ELR (cell line): ENCODE results near the gene POLR2H.

Source experiments
- DNase-seq: peaks from one replicate; pipeline ENCODE4 v3.0.0-alpha.2; 2015; ENCODE audit warnings: low read depth

Gene POLR2H

DNA sequence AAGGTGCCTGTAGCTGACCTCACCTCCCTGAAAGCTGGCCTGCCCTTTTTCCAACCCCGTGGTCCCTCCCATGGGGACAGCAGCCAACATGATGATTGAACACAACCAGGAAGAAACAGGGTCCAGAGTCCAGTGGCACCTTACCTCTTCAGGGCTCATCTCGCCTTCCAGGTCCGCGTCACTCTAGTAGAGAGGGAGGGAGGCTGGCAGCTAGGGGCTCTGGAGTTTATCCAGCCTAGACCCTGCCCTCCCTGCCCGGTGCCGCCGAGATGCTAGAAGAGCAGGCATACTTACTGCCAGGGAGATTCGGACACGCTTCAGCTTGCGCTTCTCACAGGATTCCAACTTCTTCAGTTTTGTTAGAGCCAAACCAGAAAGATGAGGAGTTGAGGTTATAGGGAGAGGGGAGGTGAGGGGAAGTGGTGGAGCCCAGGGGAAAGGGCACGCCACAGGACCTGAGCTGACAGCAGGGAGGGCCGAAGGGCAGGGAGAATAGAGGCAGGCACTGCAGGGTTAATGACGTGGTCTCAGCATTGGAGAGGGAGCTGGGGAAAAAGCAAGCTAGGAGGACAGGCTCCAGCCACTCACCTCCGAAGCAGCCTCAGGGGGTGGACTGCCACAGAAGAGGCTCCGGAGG is 9.2 kb upstream of the POLR2H start:
- no peak for DNase-seq

DNA sequence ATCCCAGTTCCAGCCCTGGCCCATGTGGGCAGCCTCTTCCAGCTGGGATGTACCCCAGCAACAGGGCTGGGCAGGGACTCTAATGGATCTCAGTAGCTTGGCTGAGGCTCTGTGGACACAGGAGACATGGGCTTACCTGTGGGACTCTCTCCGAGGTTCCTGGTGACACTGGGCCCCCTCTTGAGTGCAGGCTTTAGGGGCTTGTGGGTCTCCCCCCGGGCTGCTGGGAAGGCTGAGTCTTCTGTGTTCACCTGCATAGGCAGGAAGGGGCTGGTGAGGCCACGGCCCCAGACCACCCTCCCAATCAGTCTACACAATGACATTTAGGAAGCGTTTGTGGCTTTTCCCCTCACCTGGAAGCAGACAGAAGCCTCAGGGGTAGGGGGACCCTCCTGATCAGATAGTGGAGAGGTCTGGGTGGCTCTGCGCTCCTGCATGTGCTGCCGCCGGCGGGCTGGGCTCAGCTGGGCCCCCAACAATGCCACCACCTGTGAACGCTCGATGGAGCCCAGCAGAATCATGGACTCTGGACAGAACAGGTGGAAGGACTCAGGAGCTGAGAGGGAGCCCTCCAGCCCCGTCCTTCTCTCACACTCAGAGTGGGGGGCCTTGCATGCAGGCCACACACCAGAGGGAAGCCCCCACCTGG is 8.5 kb upstream of the POLR2H start:
- DNase-seq: no peak

DNA sequence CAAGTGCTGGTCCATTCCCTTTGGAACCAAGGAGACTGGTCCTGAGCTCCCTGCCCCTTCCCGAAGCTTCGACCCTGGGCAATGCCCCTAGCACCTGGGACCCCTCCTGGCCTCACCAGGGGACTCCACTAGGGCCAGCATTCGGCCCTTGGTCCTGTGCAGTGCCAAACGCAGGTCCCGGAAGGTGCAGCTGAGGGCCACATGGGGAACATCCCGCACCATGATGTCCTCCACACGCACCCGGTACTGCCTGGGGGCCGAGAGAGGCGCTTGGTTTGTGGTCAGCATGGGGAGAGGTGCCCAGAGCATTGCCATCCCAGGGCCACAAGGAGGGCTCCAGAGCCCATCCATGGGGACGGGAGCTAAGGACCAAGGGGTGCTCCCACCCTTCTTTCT is 8.0 kb upstream of the POLR2H start:
- DNase-seq: no peak

DNA sequence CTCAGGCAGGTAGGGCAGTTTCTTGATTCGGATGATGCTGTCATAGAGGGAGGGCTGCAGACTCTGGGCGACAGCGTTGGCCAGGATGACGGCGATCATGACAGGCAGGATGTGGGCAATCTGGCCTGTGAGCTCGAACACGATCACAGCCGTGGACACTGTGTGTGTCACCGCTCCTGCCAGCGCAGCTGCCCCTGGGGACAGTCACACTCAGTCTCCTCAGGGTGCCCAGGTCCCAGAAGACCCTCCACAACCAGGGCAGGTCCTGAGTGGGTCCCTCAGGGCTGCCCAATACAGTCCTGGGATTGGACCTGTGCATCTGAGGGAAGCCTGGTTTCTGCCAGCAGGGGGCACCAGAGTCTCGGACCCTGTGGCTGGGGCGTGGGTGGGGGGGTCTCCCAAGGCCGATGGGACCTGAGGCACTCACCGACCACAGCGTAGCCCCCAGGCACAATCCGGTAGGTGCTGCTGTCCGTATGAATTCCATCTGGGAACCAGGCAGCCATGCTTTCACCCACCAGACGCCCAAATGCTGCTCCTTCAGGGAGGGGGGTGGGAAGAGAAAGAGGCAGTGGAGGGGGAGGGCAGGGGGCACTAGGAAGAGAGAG is 7.3 kb upstream of the POLR2H start:
- peak; percentile 51 for DNase-seq

DNA sequence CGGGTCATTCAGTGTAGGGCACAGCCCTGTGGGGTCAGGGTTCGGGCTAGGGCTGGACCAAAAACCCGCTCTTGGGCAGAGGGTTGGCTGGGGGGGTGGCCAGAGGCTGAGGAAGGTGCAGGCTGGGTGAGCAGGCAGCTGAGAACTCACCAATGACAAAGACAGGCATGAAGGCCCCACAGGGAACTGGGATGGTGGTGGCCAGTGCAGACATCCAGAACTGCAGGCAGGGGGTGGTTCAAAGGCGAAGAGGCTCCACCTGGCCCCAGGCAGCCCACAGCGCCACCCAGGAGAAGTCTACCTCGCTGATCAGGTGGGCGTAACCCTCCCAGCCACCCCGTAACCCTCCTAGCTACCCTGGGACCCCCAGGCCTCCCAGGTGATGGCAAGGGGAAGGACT is 6.8 kb upstream of the POLR2H start:
- DNase-seq: no peak

DNA sequence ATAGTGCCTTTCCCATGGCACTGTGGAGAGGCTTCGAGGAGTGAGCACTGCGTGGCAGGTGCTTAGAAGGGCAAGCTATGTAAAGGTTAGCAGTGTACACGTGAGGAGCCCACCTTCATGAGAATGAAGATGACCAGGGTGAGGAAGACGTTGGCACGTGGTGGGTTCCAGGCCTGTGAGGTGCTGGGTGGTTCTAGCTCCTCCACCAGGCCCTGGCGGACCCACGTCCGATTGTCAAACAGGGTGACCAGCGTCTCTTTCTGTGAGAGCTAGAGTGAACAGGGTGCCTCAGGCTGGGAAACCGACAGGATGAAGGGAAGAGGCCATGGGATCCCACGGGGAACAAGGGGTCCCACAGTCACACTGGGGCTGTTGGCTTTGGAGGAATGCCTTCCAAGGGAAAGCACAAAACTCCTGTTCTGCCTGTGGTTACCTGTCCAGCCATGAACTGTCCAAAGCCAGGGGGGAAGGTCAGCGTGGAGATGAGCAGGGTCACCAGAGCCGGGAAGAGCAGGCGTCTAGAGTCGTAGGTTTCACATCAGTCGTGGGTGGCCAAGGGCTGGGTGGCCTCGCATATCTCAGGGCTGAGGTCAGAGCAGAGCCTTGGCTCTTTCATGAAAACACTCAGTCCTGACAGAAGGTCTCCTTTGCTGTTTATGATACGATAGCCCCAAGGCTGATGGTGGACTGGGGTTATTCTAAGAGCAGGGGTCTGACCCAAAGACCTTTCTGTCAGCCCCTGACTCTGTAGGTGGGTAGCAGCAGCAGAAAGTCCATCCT is 6.1 kb upstream of the POLR2H start:
- peak; percentile 23 for DNase-seq

DNA sequence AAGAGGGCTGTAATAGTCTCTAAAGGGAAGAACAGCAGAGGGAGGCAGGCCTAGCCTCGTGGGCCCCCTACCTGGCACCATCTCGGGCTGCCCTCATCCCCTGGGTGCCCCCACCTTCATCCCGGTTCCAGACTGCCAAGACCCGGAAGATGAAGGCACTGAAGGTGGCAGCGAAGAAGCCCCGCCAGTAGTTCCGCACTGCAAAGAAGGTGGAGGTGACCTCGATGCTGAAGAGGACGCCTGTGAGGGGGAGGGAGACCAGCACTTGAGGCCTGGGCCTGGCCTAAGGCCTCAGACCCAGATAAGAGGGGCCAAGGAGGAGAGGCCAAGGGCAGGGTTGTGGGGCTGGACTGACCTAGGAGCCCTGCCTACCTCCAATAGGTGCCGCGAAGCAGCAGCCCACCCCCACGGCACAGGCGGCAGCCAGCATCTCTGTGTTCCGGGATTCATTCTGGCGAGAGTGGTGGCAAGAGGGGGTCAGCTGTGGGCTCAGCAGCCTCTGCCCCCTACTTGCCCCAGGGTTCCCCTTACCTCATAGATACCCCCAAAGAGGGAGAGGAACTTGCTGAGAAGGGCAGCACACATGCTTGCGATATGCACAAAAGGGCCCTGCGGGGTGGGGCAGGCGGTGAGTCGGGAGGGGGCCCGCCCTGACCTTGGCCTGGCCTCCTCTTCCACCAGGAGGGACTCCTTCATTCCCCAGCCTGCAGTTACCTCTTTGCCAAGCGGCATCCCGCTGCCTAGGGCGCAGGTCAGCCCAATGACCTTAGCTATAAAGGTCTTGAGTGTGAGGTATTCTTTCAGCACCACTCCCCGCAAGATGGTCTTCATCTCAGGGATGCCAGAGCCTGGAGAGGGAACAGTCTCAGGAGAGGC is 4.0 kb upstream of the POLR2H start:
- no peak for DNase-seq

DNA sequence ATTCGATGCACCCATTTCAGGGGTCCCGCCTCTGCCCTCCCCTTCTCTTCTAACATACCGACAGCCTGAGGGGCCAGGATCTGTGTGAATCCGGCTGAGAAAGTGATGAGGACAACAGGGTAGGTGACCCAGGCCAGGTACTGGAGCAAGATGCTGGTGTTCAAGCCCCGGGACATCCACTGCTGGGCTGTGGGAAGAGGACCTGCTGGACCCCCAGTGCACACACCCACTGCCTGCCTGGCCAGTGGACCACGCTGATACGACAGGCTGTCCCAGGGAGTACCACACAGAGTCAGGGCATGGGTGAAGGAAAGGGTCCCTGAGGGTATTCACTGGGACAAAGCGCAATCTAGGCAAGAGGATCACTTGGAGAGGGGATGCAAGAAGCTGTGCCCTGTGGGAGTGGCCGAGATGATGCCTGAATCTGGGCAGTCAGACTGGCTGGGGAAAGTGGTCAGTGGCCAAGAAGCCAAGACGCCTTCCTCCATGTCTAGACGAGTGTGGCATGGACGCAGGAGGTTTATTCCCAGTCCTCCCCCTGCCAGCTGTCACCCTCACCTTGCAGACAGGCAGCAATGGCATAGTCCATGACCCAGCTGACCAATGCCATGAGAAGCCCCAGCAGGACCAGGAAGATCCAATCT is 3.3 kb upstream of the POLR2H start:
- DNase-seq: no peak

DNA sequence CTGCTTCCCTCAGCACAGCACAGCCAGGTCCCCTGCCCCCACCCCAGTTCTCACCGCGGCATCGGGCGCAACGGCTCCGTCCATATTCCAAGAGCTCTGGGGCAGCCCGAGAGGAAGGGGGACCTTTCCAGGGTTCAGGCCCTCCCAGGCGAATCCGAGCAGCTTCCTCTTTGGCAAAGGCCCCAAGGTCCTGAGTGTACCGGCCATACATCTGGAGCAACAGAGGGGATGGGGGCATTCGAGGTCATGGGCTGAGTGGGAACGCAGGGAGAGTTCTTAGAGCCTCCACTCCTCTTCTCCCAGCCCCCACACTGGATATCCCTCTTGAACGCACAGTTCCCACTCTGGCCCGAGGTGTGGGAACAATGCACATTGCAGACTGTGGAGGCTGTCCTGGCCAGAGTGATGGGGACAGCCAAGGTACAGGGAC is 2.6 kb upstream of the POLR2H start:
- no peak for DNase-seq

DNA sequence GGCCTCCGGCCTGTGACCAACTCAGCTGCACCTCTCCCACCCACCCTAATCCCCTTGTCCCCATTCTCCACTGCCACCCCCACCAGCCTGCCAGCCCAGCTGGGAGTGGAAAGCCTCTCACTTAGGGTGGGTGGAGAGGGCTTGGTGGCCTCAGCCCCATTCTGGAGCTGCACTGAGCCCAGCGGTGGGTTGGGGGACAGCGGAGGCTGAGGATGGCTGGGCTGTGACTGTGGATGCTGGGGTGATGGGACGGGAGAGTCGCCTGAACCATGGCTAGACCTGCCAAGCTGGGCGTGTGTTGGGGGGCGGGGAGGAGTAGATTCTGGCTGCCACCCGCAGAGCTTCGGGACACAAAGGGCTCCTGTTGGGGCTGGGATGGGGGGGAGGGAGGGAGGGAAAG is 1.9 kb upstream of the POLR2H start:
- DNase-seq: no peak

DNA sequence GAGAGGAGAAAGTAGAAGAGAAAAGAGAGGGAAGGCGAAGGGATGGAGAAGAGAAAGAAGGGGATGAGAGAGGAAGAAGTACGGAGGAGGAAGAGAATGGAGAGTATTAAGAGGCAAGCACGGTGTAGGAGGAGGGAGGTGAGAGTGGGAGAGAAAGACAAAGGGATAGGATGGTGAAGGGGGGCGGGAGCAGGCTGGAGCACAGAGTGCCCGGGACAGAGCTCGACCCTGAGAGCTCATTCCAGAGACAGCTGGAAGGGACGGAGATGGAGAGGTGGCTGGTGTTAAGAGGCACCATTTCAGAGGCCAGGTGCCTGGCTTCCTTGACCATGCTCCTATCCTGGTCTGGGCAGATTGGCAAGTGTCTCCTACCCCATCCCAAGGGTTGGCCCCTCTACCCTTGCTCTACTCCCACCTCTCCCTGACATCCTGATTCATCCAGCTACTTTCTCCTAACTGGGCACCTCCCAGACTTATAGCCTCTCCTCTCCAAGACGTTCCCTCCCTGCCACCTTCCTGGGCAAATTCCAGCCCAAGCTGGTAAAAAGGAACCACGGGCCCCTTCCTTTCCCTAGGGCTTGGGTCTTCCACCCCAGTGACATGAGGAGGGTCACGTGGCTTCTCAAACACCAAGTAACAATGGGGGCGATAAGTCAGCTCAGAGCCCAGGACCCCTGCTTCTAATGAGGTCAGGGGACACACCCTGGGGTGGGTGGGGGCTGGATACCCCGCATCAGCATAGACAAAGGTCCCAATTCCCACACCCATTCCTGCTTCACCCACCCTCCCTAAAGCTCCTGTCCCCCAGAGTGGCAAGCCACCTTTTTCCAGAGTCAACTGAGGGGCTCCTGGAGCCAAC is 1.2 kb upstream of the POLR2H start:
- DNase-seq: no peak

DNA sequence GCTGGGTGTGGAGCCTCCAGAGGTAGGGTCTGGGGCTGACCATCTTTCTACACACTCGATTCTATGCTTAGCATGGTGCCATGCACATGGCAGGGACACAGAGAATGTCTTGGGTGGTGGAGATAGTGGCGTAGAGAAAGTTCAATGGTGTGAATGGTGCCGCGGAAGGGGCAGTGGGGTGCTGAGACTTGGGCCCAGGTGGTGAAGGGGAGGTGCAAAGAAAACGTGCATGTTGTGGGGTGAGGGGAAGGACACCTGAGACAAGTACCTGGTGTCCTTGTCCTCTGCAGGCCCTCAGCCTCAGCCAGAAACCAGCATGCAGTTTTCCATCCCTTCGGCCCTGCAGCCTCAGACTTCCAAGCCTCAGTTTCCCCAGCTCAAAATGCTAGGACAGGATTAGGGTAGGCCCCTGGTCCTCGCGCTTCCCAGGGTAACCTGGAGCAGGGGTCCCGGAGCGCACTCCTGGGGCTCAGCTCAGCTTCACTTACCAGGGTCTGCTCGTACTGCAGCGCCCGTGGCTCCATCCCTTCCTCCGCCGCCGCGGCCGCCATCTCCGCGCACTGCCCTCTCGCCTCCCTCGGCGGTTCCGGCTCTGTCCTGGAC is 480 bp upstream of the POLR2H start:
- no peak for DNase-seq

DNA sequence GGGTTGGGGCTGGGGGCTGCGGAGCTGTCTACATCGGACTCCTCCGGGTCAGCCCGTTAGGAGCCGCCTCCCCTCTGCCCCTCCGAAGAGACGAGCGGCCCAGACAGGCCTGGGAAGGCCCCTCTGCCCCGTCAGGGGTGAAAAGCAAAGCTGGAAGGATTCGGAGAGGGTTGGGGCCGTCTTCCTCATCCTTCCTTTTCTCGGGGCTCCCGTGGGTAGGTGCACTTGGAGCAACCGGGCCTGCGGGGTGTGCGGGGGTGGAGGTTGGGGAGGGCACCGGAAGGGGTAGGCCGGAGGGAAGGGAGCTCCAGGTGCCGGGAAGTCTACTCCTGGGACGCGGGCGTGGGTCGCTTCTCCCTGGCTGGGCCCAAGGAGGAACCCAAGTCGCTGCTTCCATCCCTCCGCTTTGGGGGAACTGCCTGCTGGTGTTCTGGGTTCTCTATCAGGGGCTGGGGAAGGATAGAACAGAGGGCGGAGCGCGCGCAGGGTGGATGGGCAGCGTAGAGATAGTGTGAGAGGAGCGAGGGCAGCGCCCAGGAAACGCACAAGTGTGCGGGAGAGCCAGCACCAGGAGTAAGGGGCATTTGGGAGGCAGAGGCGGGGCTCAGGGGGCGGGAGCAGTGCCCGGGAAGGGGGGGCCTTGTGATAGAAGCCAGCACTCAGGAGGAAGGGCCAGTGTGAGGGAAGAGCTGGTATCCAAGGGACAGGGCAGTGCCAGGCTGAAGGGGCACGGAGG is 590 bp downstream of the POLR2H start:
- DNase-seq: peak; percentile 72

DNA sequence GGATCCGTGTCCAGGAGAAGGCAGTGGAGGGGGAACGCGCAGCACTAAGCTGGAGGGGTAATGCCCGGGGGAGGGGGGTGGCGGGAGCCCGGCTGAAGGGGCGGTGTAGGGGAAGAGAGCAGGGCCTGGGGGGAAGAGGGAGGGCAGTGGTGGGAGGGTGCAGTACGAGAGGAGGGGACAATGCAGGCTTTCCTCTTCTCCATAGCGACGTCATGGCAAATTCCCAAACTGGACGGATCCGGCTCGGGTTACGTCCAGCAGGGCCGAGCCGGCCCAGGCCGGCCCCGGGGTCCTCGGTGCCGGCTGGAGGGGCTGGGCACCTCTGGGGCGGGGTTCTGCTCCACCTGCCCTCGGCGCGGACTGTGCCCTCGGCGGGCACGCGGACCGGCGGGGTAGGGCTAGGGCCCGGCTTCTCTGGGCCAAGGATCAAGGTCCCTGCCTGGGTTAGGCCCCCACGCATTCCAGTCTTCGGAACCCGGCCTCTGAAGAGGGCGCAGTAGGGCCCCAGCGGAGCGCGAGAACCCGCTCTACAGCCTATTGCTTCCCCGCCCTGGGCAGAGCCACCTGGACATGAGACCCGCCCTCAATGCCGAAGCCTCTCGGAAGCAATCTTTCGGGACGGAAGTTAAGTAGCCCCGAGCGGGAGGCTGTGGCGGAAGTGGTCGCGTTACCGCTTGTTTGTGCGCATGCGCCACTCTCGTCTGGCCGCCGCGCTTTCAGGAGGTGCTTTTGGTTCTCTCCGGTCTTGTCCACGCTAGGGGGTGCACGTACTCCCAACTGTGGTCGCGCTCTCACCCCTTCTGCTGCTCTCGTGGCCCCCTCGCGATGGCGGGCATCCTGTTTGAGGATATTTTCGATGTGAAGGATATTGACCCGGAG is 1.4 kb downstream of the POLR2H start:
- peak; percentile 99 for DNase-seq

DNA sequence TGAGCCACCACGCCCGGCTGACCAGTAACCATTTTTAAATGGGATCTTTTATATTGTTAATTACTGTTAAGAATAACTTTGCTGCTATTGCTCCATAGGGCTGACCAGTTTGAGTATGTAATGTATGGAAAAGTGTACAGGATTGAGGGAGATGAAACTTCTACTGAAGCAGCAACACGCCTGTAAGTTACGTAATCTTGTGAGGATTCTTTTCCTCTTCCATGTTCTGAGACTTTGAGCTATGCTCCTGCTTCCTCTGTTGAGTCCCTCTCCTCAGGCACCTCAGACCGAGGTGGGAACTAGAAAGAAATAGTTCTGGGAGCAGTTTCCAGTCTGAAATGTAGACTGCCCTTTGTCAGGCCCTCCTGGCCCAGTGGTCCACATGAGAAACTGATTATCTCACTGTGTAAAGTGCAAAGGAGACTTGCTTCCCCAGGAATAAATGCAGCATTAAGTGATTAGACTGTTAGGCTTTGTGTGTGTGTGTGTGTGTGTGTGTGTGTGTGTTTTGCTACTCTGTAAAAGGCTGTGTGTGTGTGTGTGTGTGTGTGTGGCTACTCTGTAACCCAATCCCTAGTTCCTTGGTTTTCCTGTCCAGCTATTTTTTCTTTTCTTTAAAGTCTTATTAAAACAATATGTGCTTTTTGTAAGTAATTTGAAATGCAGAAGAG is 5.2 kb downstream of the POLR2H start:
- no peak for DNase-seq

DNA sequence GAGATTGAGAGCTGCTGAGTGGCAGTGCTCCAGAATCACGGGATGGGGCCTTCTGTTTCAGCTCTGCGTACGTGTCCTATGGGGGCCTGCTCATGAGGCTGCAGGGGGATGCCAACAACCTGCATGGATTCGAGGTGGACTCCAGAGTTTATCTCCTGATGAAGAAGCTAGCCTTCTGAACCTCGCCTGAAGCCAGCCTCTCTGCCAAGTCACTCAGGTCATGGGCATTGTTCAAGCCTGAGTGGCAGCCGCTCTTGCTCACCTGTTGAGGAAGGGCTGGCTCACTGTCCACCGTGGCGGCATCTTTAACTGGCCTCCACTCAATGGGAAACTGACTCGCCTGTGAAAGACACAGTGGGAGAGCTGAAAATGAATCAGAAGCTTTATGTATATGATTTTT is 6.6 kb downstream of the POLR2H start:
- DNase-seq: no peak

DNA sequence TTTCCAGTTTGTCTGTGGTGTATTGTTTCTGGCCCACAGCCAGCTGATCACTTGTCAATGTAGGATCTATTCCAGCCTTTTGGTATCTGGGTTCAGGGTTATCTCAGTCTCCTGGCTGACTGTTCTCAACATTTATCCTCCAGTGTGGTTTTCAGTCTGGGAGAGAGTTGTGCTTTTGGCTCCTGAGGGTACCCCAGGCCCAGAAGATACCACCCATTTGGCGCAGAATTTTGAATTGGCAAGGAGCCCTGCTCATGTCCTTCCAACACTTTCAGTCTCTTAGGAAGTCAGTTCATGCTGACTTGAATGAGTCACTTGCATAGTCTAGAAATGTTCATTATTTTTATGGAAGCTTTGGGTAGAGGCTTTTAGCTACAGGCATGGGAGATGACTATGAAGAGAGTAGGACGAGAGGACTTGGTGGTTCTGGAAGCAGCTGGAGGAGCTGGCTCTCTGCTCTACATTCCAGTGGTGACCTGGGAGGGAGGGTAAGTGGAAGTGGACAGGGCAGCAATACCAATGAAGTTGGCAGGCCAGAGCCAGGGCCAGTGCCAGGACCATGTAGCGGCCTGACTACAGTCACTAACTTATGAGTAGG is 7.2 kb downstream of the POLR2H start:
- DNase-seq: peak; percentile 34
